H1 (cell line): Measurements from ENCODE around the gene HADHB. TPM values are rescaled to one million over a fixed set of nuclear protein-coding genes. Genes with fewer than 3 reads are reported as not detected.
"Not testable (repeated sequence)": the region's sequence is repeated elsewhere in the genome, so short reads cannot be mapped to it uniquely, and the experiment has no call there.

Source experiments
- CTCF ChIA-PET: fragments of 300-600 bp; sonication (Branson Sonifier 250); formaldehyde crosslinking; loops from one replicate; lab custom pipeline; 2021; ENCODE audit not compliant: partially characterized antibody; lab: Charles Lee
- POLR2A ChIA-PET: fragments of 300-600 bp; sonication (Branson Sonifier 250); formaldehyde crosslinking; loops from one replicate; lab custom pipeline; 2021; ENCODE audit warnings: inconsistent platforms; ENCODE audit not compliant: partially characterized antibody; lab: Charles Lee
- DNase-seq, 2 experiments: peaks; one replicate each; pipeline versions ENCODE4 v3.0.0 to v3.0.0-alpha.2; 2010 to 2022; ENCODE audit warnings: low spot score in 2 of 2, low read depth in 1 of 2, mixed read lengths in 1 of 2
- FAIRE-seq: peaks from 2 replicates; lab custom pipeline; 2011; peaks lifted over from hg19 to GRCh38; lab: Jason Lieb, UNC
- H2AFZ ChIP-seq: 2 replicates; pipeline ENCODE4 v1.8.1; 2012; ENCODE audit warnings: low read length, inconsistent platforms
- H2AK5ac ChIP-seq: 2 replicates; pipeline ENCODE4 v1.6.1; 2013; ENCODE audit warnings: low read depth, low read length
- H2BK120ac ChIP-seq: replicated peaks from 2 replicates; pipeline ENCODE3; 2013; ENCODE audit warnings: low read depth, low read length, inconsistent platforms
- H2BK12ac ChIP-seq: 2 replicates; pipeline ENCODE4 v1.6.1; 2013; ENCODE audit warnings: low read depth, low read length
- H2BK15ac ChIP-seq: 2 replicates; pipeline ENCODE4 v1.6.1; 2013; ENCODE audit warnings: low read length
- H2BK20ac ChIP-seq: 2 replicates; pipeline ENCODE4 v1.6.1; 2013; ENCODE audit warnings: low read length
- H2BK5ac ChIP-seq: 2 replicates; pipeline ENCODE4 v1.6.1; 2013; ENCODE audit warnings: low read depth, low read length
- H3K14ac ChIP-seq: 2 replicates; pipeline ENCODE4 v1.6.1; 2013; ENCODE audit warnings: inconsistent platforms; ENCODE audit not compliant: insufficient read length
- H3K18ac ChIP-seq: 2 replicates; pipeline ENCODE4 v1.6.1; 2013; ENCODE audit warnings: low read length; ENCODE audit errors: extremely low read depth
- H3K23ac ChIP-seq: 2 replicates; pipeline ENCODE4 v1.6.1; 2013; ENCODE audit warnings: inconsistent platforms; ENCODE audit not compliant: insufficient read length
- H3K23me2 ChIP-seq: 2 replicates; pipeline ENCODE4 v1.6.1; 2013; ENCODE audit warnings: low read depth, low read length
- H3K27ac ChIP-seq: 2 replicates; pipeline ENCODE4 v1.6.1; 2011; ENCODE audit warnings: low read depth, low read length, inconsistent platforms
- H3K27me3 ChIP-seq, 4 experiments: replicated peaks in 1 of 4; 1 replicate in 1 of 4; 2 replicates in 3 of 4; pipeline versions ENCODE4 v1.6.1 to v1.8.1; 2011 to 2013; ENCODE audit warnings: low read length in 3 of 4, mild to moderate bottlenecking in 3 of 4, inconsistent platforms in 2 of 4, mixed read lengths in 2 of 4, moderate library complexity in 1 of 4; ENCODE audit not compliant: control insufficient read depth in 3 of 4, insufficient read depth in 3 of 4; ENCODE audit errors: extremely low read depth in 1 of 4
- H3K36me3 ChIP-seq, 4 experiments: 2 replicates each; pipeline versions ENCODE4 v1.6.1 to v1.8.1; 2011 to 2013; ENCODE audit warnings: mild to moderate bottlenecking in 4 of 4, low read length in 3 of 4, moderate library complexity in 2 of 4, control low read depth in 1 of 4, inconsistent platforms in 1 of 4; ENCODE audit not compliant: insufficient read depth in 4 of 4, control insufficient read depth in 2 of 4
- H3K4ac ChIP-seq: replicated peaks from 2 replicates; pipeline ENCODE3; 2013; ENCODE audit warnings: low read length, low read depth, mixed read lengths, inconsistent platforms; ENCODE audit not compliant: insufficient read length
- H3K4me1 ChIP-seq, 4 experiments: replicated peaks in 1 of 4; 1 replicate in 1 of 4; 2 replicates in 3 of 4; pipeline versions ENCODE4 v1.6.1 to v1.8.1; 2011 to 2013; ENCODE audit warnings: low read length in 3 of 4, inconsistent platforms in 2 of 4, mixed read lengths in 1 of 4; ENCODE audit not compliant: insufficient read depth in 4 of 4, control insufficient read depth in 3 of 4
- H3K4me2 ChIP-seq, 2 experiments: 2 replicates each; pipeline versions ENCODE4 v1.6.1 to v1.8.1; 2011 to 2013; ENCODE audit warnings: low read depth in 2 of 2, low read length in 2 of 2, control low read depth in 1 of 2, inconsistent platforms in 1 of 2, mild to moderate bottlenecking in 1 of 2; ENCODE audit not compliant: insufficient read depth in 1 of 2
- H3K4me3 ChIP-seq, 4 experiments: fragments of 200-600, 300-600 bp in 1 of 4; sonication (generic), shearing (Covaris generic), sonication (Bioruptor Twin) in 1 of 4; 2 replicates each; pipeline versions ENCODE4 v1.5.1 to v1.8.1; 2011 to 2016; ENCODE audit warnings: low read length in 4 of 4, low read depth in 3 of 4, control low read depth in 2 of 4, inconsistent platforms in 2 of 4, mild to moderate bottlenecking in 2 of 4, mixed read lengths in 1 of 4, moderate library complexity in 1 of 4; ENCODE audit not compliant: insufficient read depth in 2 of 4; ENCODE audit errors: extremely low read depth in 1 of 4
- H3K56ac ChIP-seq: replicated peaks from 2 replicates; pipeline ENCODE3; 2013; ENCODE audit warnings: low read depth, mild to moderate bottlenecking, mixed read lengths, low read length, inconsistent platforms; ENCODE audit not compliant: insufficient read length
- H3K79me1 ChIP-seq: 2 replicates; pipeline ENCODE4 v1.6.1; 2013; ENCODE audit warnings: low read depth, low read length, control low read depth
- H3K79me2 ChIP-seq, 2 experiments: 2 replicates each; pipeline versions ENCODE4 v1.6.1 to v1.8.1; 2012 to 2013; ENCODE audit warnings: low read length in 2 of 2, mild to moderate bottlenecking in 2 of 2, inconsistent platforms in 1 of 2; ENCODE audit not compliant: insufficient read depth in 2 of 2, control insufficient read depth in 1 of 2
- H3K9ac ChIP-seq, 4 experiments: replicated peaks in 1 of 4; 1 replicate in 1 of 4; 2 replicates in 3 of 4; pipeline versions ENCODE4 v1.6.1 to v1.8.1; 2011 to 2013; ENCODE audit warnings: low read depth in 3 of 4, low read length in 3 of 4, control low read depth in 2 of 4, mild to moderate bottlenecking in 2 of 4, moderate library complexity in 2 of 4, inconsistent platforms in 1 of 4; ENCODE audit errors: extremely low read depth in 1 of 4
- H3K9me3 ChIP-seq, 2 experiments: 2 replicates each; pipeline versions ENCODE4 v1.6.1 to v1.8.1; 2012 to 2013; ENCODE audit warnings: mild to moderate bottlenecking in 2 of 2, moderate library complexity in 2 of 2, control low read depth in 1 of 2, inconsistent platforms in 1 of 2, low read depth in 1 of 2, low read length in 1 of 2, mixed read lengths in 1 of 2; ENCODE audit not compliant: insufficient read depth in 2 of 2
- H4K20me1 ChIP-seq, 2 experiments: replicated peaks in 1 of 2; 2 replicates each; pipeline versions ENCODE3 to v1.8.1; 2011 to 2013; ENCODE audit warnings: inconsistent platforms in 2 of 2, low read length in 2 of 2, mild to moderate bottlenecking in 1 of 2; ENCODE audit not compliant: insufficient read depth in 2 of 2, control insufficient read depth in 1 of 2
- H4K5ac ChIP-seq: 2 replicates; pipeline ENCODE4 v1.6.1; 2013; ENCODE audit warnings: low read length, low read depth, mixed read lengths, inconsistent platforms; ENCODE audit not compliant: insufficient read length
- H4K8ac ChIP-seq: 2 replicates; pipeline ENCODE4 v1.8.0; 2013; ENCODE audit warnings: mild to moderate bottlenecking, moderate library complexity, low read length, inconsistent platforms; ENCODE audit not compliant: insufficient read depth; ENCODE audit errors: extremely low read depth
- H4K91ac ChIP-seq: replicated peaks from 2 replicates; pipeline ENCODE3; 2013; ENCODE audit warnings: low read length, mixed read lengths, inconsistent platforms; ENCODE audit not compliant: insufficient read length
- WGBS, 2 experiments: shearing (Covaris generic) in 1 of 2; methylation state at CpG; one replicate each; pipeline versions ENCODE4 v1.1.6 to v1.1.7; 2013 to 2015; ENCODE audit warnings: low lambda C conversion rate in 2 of 2, mixed read lengths in 2 of 2, inconsistent platforms in 1 of 2, low coverage in 1 of 2, missing lambda C conversion rate in 1 of 2; ENCODE audit not compliant: insufficient replicate concordance in 2 of 2, insufficient coverage in 1 of 2, insufficient read length in 1 of 2; ENCODE audit errors: extremely low coverage in 1 of 2, missing lambda C conversion rate in 1 of 2; 5-methylcytosine and 5-hydroxymethylcytosine counted together
- polyA plus RNA-seq, 7 experiments: library from polyadenylated mRNA; depleted of rRNA in 3 of 7; stranded (reverse) in 5 of 7; unstranded in 2 of 7; fragments of >200 nt in 5 of 7; fragments of 200-250 nt in 2 of 7; gene quantifications; 1 replicate in 5 of 7; 2 replicates in 1 of 7; 4 replicates in 1 of 7; pipeline versions ENCODE4 v1.2.1 to v1.2.3, GENCODE V29; 2011 to 2013; ENCODE audit warnings: missing spikeins in 2 of 7, mixed read lengths in 2 of 7
- total RNA-seq: library from RNA; stranded (reverse); fragmentation: NEBNext Ultra II Directional; extraction: Animal tissue kit (Norgen Biotek cat#: 25700); gene quantifications from 2 replicates; pipeline ENCODE4 v1.2.1, GENCODE V29; 2021
- TF ChIP-seq, protein P1 (sequence below), 3 experiments: IDR thresholded peaks; 1 replicate in 2 of 3; 2 replicates in 1 of 3; pipeline versions ENCODE4 v1.5.1 to v1.6.1; 2011; ENCODE audit warnings: low read length in 3 of 3, mild to moderate bottlenecking in 3 of 3, inconsistent platforms in 2 of 3, low read depth in 1 of 3, moderate library complexity in 1 of 3; ENCODE audit not compliant: insufficient read depth in 1 of 3; ENCODE audit errors: control extremely low read depth in 1 of 3

HADHB gene
- total and polyA plus RNA-seq, 2 of the 8 experiments (the other 6 are each of a cell fraction or from before 2014, with no cell fraction given) = 47.7 to 52.3 TPM

DNA sequence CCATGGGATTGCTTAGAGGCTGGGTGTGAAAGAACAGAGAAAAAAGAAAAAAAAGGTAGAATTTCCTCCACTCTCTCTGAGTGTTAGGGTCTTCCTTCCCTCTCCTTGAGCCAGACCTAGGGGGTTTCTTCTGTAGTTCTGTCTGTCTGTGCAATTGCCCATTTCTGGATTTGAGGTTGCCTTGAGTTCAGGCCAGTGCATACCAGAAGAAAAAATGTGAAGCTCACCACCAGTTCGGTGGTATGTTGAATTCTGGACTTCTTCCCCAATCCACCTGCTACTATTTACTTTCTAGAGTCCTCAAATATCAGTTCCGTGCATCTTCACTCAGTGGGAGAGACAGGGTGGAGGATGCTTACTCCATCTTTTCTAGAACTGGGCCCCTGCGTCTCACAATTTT, 85.9 kb downstream of the HADHB start (continued):
- TF ChIP-seq, protein P1, sequence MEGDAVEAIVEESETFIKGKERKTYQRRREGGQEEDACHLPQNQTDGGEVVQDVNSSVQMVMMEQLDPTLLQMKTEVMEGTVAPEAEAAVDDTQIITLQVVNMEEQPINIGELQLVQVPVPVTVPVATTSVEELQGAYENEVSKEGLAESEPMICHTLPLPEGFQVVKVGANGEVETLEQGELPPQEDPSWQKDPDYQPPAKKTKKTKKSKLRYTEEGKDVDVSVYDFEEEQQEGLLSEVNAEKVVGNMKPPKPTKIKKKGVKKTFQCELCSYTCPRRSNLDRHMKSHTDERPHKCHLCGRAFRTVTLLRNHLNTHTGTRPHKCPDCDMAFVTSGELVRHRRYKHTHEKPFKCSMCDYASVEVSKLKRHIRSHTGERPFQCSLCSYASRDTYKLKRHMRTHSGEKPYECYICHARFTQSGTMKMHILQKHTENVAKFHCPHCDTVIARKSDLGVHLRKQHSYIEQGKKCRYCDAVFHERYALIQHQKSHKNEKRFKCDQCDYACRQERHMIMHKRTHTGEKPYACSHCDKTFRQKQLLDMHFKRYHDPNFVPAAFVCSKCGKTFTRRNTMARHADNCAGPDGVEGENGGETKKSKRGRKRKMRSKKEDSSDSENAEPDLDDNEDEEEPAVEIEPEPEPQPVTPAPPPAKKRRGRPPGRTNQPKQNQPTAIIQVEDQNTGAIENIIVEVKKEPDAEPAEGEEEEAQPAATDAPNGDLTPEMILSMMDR (IDR thresholded peaks at IDR 0.05; ENCODE audit: control extremely low read depth in 1 of 3, insufficient read depth in 1 of 3, low read depth in 1 of 3, low read length in 3 of 3) = no peak

DNA sequence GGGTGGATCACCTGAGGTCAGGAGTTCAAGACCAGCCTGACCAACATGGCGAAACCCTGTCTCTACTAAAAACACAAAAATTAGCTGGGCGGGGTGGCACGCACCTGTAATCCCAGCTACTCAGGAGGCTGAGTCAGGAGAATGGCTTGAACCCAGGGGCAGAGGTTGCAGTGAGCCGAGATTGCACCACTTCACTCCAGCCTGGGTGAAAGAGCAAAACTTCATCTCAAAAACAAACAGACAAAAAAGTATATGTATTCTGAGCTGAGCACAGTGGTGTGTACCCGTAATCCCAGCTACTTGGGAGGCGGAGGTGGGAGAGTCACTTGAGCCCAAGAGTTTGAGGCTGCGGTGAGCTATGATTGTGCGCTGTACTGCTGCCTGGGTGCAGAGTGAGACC, 86.6 kb downstream of the HADHB start:
- H3K4me1 ChIP-seq, H3K56ac ChIP-seq, H3K79me2 ChIP-seq, H3K27ac ChIP-seq, H2BK12ac ChIP-seq, H3K4me3 ChIP-seq, H4K8ac ChIP-seq, H2BK20ac ChIP-seq, H2AFZ ChIP-seq, H4K20me1 ChIP-seq, H3K14ac ChIP-seq, H2BK5ac ChIP-seq, H4K91ac ChIP-seq, H2BK120ac ChIP-seq, H3K36me3 ChIP-seq, H3K4me2 ChIP-seq, H2BK15ac ChIP-seq, H4K5ac ChIP-seq, H3K4ac ChIP-seq, H3K9ac ChIP-seq, FAIRE-seq, H3K23ac ChIP-seq, H3K79me1 ChIP-seq, H3K9me3 ChIP-seq, H3K18ac ChIP-seq, H3K23me2 ChIP-seq, H3K27me3 ChIP-seq, H2AK5ac ChIP-seq: not testable (repeated sequence)
- WGBS, 2 experiments = 90% methylated on average over 8 of the region's 8 CpGs; no CpG with 5 or more reads in 1 of the 2 experiments
- ChIA-PET POLR2A (interaction anchor here (1.1 to 2.1 kb wide), 2 partner anchors 13 to 15 kb away, joined by 4 to 6 read pairs; no protein-coding TSS in a partner anchor), CTCF (interaction anchor here (0.7 to 4.0 kb wide), 22 partner anchors 11 to 279 kb away, joined by 3 to 24 read pairs (median 5); partner anchors contain the start of genes ADGRF3 and OTOF)
- peak in 1 of 2 experiments; percentile 10 for DNase-seq
